ENCODE data around the gene TNFAIP2. TPM values are rescaled to one million over a fixed set of nuclear protein-coding genes. Genes with fewer than 3 reads are reported as not detected.

The TNFAIP2 gene
- total RNA-seq, 4 donors from 2014 or later: 28.6 to 37.2 (median 31.2) TPM

GRCh38 chr14:103140316-103141109 is 17.3 kb downstream of the TNFAIP2 start:
- Histone ChIP-seq H3K27me3 (no peaks in the 10 kb centered on the region), H3K4me1 (peaks cover 5 to 28% of the 10 kb centered on the region in 2 donors), H3K4me3 (replicated peaks in 1 of 3) (no peak overlapping the region), H3K9me3 (no peaks in the 10 kb centered on the region), H3K27ac (peak overlapping the region in 1 of 3 donors; percentile 39), H3K36me3 (no peaks in the 10 kb centered on the region)
- intact Hi-C loops (cut with DNase I): loop anchor here (5.0 kb wide), 1 partner anchor 33 kb away; no protein-coding TSS in a partner anchor
- peak; percentile 80 to 83 for DNase-seq
- WGBS, 2 donors: 33 to 34% methylated on average over 9 to 12 of the region's 12 CpGs
- TF ChIP-seq, protein P1, sequence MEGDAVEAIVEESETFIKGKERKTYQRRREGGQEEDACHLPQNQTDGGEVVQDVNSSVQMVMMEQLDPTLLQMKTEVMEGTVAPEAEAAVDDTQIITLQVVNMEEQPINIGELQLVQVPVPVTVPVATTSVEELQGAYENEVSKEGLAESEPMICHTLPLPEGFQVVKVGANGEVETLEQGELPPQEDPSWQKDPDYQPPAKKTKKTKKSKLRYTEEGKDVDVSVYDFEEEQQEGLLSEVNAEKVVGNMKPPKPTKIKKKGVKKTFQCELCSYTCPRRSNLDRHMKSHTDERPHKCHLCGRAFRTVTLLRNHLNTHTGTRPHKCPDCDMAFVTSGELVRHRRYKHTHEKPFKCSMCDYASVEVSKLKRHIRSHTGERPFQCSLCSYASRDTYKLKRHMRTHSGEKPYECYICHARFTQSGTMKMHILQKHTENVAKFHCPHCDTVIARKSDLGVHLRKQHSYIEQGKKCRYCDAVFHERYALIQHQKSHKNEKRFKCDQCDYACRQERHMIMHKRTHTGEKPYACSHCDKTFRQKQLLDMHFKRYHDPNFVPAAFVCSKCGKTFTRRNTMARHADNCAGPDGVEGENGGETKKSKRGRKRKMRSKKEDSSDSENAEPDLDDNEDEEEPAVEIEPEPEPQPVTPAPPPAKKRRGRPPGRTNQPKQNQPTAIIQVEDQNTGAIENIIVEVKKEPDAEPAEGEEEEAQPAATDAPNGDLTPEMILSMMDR (IDR thresholded peaks at IDR 0.05): no peak

- H3K36me3 ChIP-seq: no peaks in the 10 kb centered on the region
- H3K27ac ChIP-seq: no peak overlapping the region
- WGBS, 2 donors: 34 to 35% methylated on average over 6 to 8 of the region's 8 CpGs
- H3K4me3 ChIP-seq (replicated peaks in 1 of 3): no peak overlapping the region
- TF ChIP-seq, protein P1 (IDR thresholded peaks at IDR 0.05): peak in 5 of 6 experiments; percentile 25 to 68 (median 54)
- TF ChIP-seq POLR2A (IDR thresholded peaks at IDR 0.05): no peak
- no peaks in the 10 kb centered on the region for H3K27me3 ChIP-seq
- peak; percentile 43 to 53 for DNase-seq
- H3K9me3 ChIP-seq: no peaks in the 10 kb centered on the region
- intact Hi-C loops (cut with DNase I): loop anchor here (5.0 kb wide), 1 partner anchor 34 kb away; no protein-coding TSS in a partner anchor
- peaks cover 5 to 21% of the 10 kb centered on the region in 2 donors for H3K4me1 ChIP-seq
Measured at GRCh38 chr14:103141117-103141796, 18.0 kb downstream of the TNFAIP2 start.

DNA sequence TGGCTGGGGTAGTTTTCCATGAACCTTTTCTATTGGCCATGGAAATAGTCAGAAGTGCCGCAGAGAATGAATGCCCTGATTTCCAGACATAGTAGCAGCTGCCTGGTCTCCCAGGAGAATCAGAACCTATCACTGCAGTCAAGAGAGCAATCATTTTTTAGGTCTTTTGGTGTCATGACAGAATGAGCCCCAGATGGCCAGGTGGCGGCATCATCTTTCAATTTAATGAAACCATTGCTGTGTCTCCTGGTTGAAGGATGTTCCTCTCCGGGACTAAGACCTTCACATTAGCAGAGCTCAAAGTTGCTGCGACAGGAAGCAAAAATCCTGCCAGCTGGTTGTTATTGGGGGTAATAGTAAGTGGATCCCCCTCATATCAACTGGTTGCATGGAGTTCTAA is 18.8 kb downstream of the TNFAIP2 start:
- 84 to 93% methylated on average over 4 of the region's 4 CpGs for WGBS, 2 donors
- H3K27me3 ChIP-seq: no peaks in the 10 kb centered on the region
- H3K27ac ChIP-seq: no peak overlapping the region
- H3K4me1 ChIP-seq: peaks cover 5 to 13% of the 10 kb centered on the region in 2 donors
- TF ChIP-seq POLR2A (IDR thresholded peaks at IDR 0.05): no peak
- TF ChIP-seq, protein P1 (IDR thresholded peaks at IDR 0.05): no peak
- H3K9me3 ChIP-seq: no peaks in the 10 kb centered on the region
- intact Hi-C loops (cut with DNase I): loop anchor here (5.0 kb wide), 1 partner anchor 35 kb away; no protein-coding TSS in a partner anchor
- H3K36me3 ChIP-seq: no peaks in the 10 kb centered on the region
- DNase-seq: no peak
- H3K4me3 ChIP-seq (replicated peaks in 1 of 3): no peak overlapping the region

- no peaks in the 10 kb centered on the region for H3K9me3 ChIP-seq
- H3K4me1 ChIP-seq: peaks cover 5 to 12% of the 10 kb centered on the region in 2 donors
- no peak for TF ChIP-seq POLR2A (IDR thresholded peaks at IDR 0.05)
- TF ChIP-seq, protein P1 (IDR thresholded peaks at IDR 0.05): no peak
- DNase-seq: no peak
- intact Hi-C loops (cut with DNase I): loop anchor here (5.0 kb wide), 1 partner anchor 36 kb away; no protein-coding TSS in a partner anchor
- H3K27me3 ChIP-seq: no peaks in the 10 kb centered on the region
- H3K36me3 ChIP-seq: no peaks in the 10 kb centered on the region
- WGBS, 2 donors: 63 to 69% methylated on average over 4 to 5 of the region's 5 CpGs
- H3K4me3 ChIP-seq (replicated peaks in 1 of 3): no peak overlapping the region
- H3K27ac ChIP-seq: no peak overlapping the region
Measured at GRCh38 chr14:103142721-103143302, 19.6 kb downstream of the TNFAIP2 start.

Measured in thyroid gland (tissue), 4 donors.